ENCODE data around the gene MAFG.

The MAFG gene

DNA sequence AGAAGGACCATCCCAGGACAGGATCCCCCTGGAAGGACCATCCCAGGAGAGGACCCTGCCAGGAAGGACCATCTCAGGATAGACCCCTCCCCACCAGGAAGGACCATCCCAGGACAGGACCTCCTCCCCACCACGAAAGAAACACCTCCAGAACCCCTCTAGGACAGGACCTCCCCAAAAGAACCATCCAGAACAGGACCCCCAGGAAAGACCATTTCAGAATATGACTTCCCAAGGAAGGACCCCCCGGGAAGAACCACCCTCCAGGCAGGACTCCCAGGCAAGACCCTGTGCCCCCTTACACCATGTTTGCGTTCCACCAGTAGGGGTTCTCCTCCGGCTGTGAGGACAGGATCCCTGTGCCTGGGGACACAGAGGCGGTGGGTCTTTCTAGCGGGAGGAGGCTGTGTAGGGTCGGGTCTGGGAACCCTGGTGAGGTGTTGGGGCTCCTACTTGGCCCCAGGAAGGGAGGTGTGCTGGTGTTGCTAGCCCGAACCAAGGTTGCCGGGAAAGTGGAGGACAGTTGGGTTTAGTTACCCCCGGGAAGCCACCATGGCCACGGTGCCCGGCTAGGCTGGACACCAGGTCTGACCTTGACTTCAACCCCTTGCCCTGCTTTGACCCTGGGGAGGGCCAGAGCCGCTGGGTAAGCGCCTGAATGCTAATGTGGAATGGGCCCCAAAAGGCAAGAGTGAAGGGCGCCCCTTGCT is 31.3 kb upstream of the MAFG start:
- DNase-seq, result no peak

- DNase-seq, result no peak
Observed at GRCh38 chr17:81957691-81958432, 30.3 kb upstream of the MAFG start.

GRCh38 chr17:81956607-81957589 is 29.4 kb upstream of the MAFG start:
- DNase-seq, result no peak

DNA sequence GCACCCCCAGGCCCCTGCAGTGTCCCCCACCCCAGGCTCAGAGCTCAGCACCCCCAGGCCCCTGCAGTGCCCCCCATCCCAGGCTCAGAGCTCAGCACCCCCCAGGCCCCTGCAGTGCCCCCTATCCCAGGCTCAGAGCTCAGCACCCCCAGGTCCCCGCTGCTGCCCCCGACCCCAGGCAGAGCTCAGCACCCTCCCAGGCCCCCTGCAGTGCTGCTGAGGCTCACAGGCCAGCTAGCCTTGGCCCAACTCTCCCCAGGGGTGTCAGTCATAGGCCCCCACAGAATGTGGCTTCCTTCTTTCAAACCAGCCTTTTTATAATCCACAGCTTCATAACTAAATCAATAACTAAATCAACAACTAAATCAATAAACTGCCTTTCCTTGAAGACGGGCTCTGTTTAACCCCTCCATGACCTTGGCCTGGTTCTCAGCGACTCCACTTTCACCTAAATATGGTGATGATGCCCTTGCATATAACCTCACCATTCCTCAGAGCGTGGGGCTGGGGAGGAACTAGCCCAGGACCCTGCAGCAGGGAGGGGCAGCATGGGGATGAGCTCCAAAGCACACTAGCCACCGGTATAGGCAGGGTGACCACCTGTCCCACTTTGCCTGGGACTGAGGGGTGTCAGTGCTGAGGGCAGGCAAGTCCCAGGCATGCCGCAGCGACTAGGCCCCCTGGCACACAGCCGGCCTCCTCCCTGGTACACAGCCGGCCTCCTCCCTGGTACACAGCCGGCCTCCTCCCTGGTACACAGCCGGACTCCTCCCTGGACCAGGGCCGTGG is 28.4 kb upstream of the MAFG start:
- no peak for DNase-seq

- no peak for DNase-seq
Observed at GRCh38 chr17:81955058-81955681, 27.6 kb upstream of the MAFG start.

DNA sequence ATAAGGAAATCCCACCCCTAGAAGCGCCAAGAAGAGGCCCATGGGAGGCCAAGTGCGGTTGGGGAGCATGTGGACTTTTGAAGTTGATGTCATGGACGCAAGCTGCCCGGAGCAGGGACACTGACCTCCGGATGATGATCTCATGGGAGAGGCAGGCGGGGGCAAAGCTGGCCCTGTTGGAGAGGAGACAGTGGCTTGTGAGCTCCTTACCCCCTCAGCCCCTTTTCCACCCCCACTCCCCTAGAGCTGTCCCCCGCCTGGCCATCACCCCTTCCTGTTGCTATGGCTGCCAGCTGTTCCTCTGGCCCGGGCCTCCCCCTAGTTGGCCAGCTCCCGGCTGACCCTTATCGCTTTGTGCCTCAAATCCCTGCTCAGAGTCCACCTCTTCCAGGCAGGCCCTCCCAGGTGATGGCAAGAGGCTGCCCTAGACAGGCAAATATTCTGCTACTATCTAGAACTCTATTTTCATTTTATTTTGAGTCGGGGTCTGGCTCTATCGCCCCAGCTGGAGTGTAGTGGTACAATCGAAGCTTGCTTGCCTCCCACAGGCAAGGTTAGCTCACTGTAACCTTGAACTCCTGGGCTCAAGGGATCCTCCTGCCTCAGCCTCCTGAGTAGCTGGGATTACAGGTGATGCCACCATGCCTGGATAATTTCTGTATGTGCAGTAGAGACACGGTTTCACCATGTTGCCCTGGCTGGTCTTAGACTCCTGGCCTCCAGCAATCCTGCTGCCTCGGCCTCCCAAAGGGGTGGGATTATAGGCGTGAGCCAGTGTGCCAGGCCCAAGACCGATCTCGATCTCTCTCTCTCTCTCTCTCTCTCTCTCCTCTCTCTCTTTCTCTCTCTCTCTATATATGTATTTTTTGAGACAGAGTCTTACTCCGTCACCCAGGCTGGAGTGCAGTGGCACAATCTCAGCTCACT is 26.9 kb upstream of the MAFG start:
- no peak for DNase-seq

DNA sequence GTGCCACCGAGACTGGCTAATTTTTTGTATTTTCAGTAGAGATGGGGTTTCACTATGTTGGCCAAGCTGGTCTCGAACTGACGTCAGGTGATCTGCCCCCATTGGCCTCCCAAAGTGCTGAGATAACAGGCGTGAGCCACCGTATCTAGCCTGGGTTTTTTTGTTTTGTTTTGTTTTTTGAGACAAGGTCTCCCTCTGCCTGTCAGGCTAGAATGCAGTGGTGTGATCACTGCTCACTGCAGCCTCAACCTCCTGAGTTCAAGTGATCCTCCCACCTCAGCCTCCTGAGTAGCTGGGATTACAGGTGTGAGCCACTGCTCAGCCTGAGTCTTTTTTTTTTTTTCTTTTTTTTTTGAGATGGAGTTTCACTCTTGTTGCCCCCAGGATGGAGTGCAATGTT is 25.9 kb upstream of the MAFG start:
- peak in 1 of 5 experiments; percentile 40 for DNase-seq

DNA sequence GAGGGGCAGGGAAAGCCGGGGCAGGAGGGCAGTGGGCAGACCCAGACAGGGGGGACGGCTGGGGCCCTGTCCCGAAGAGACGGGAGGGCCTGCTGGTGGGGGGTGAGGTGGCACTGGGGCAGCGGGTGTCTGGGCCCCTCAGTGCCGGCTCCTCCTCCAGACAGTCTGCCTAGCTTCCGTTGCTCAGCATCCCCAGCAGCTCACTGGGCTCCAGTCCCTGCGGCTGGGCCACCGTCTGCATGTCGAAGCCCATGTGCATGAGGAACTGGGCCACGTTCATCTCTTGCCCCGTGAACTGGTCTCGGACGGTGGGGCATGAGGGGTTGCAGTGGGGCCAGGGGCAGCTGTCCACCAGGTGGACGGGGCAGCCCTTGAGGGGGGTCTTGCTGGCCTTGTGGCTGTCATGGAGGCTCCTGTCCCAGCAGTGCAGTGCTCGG is 25.3 kb upstream of the MAFG start:
- DNase-seq, result no peak

DNA sequence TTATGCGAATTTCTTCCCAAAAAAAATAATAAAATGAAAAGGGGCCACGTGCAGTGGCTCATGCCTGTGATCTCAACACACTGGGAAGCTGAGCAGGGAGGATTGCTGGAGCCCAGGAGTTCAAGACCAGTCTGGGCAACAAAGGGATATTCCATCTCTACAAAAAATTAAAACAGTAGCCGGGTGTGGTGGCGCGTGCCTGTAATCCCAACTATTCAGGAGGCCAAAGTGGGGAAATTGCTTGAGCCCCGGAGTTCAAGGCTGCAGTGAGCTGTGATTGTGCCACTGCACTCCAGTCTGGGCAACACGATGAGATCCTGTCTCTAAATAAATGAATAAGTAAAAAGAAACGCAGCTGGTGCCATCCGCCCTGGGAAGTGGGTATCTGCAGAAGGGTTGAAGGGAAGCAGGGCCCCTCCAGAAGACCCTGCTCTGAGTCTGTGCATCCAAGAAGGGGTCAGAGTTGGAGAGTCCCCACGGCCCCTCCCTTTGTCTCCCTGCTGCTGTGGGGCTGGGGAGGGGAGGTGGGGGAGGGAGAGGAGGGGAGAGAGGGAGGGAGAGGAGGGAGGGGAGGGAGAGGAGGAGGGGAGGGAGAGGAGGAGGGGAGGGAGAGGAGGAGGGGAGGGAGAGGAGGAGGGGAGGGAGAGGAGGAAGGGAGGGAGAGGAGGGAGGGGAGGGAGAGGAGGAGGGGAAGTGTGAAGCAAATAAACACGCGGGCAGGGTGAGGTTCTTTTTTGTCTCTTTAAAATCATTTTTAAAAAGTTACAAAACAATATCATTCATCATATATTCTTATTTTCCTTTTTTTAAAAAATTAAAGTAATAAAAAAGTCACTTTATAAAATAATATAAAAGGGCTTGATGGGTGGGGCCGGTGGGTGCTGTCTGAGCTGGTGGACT is 24.5 kb upstream of the MAFG start:
- no peak for DNase-seq

DNA sequence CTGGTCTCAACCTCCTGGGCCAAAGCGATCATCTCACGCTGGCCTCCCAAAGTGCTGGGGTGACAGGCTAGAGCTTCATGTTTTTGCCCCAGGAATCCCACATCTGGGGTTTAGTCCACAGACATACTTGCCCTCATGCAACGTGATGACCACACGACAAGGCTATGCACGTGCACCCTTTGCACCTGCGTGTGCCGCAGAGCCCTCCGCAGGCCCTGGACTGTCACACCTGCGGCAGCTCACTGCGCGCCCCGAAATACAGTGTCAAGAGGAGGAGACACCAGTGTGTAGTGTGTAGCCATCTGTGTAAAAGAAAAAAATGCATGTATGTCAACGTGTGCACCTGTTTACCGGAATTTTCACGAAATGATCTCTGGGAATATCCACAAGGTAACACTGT is 23.0 kb upstream of the MAFG start:
- no peak for DNase-seq

DNA sequence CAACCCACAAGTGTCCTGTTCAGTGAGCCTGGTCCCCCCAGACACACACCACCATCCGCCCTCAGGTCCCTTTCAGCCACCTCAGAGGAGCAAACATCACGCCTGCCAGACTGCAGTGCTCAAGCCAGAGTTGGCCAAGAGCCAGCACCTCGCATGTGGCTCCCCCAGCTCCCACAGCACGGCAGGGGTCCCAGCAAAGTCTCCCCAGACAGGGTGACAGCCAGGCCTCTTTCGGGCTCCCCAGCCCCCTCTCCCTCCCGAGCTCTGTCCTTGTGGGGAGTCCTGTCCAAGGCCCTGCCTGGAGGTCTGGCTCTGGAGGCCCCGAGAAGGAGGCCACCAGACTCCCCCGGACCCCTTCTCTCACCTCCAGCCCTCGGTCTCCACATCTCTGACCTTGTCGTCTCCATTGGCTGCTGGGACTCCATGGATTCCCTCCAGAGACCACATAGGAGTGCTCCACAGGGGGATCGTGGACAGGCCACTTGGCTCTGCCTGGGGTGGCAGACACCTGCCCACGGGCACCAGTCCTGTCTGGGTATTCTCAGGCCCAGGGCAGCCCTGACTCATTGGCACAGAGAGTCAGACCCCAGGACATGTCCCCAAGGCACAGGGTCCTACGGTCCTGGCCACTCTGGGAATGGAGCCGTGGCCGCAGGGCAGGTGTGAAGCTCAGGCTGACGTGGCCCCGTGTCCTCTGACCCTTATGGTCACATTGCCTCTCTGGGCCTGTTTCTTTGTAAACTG is 21.3 kb upstream of the MAFG start:
- no peak for DNase-seq

DNA sequence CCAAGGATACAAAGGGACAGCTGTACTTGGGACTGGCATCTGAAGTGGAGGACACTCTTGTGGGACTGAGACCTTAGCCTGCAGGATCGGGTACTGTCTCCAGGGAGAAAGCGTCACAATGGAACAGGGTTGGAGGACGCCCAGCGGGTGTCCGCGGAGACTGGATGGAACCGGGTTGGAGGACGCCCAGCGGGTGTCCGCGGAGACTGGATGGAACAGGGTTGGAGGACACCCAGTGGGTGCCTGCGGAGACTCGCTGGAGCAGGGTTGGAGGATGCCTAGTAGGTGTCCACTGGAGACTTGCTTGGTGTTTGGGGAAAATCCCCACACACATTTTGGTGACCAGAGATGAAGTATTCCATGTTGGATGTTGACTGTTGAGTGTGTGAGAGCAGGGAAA is 19.7 kb upstream of the MAFG start, which contains the start of gene MYADML2:
TSS of gene MYADML2 (minus strand) at position 45 of the 400 bp plus-strand sequence. CDS start 5,492 bp downstream, outside the sequence.
- DNase-seq, result no peak

- DNase-seq, result no peak
Observed at GRCh38 chr17:81944858-81945257, 17.3 kb upstream of the MAFG start.

- no peak for DNase-seq
Observed at GRCh38 chr17:81942167-81942553, 14.6 kb upstream of the MAFG start.

DNA sequence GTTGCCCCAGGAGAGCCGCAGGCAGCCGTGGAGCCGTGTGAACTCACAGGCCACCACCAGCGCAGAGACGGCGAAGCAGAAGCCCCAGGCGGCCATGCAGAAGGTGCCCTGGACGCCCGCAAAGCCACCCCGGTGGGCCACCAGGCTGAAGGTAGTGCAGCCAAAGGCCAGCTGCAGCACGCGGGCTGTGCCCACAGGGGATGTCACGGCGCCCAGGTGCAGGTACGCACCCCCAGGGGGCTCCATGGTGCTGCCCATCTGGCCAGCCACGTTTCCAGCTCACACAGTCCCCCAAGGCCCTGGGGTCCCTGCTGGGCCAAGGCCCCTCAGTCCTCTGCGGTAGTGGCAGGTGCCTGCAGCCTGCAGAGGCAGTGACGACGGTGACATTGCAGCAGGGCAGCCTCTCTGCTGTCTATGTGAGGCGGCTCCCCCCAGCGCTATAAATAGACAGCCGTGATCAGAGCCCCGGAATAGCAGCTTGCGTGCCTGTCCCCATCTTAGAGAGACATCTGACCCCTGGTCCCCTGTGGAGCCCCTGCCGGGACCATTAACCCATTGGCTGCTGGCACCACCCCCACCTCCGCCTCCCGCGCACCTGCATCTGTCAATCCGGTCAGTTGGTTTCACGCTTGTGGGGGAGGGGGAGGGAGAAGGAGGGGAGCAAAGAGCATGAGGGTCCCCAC is 14.1 kb upstream of the MAFG start:
- DNase-seq, result no peak

- no peak for DNase-seq
Observed at GRCh38 chr17:81940538-81941483, 13.3 kb upstream of the MAFG start.

- DNase-seq, result no peak
Observed at GRCh38 chr17:81939881-81940385, 12.4 kb upstream of the MAFG start.
